Measurements from ENCODE around the gene GHRHR. TPM values are rescaled to one million over a fixed set of nuclear protein-coding genes. Genes with fewer than 3 reads are reported as not detected.

The GHRHR gene
- total and polyA plus RNA-seq, 2 of the 4 experiments (the other 2 are of a cell fraction), result not detected

GRCh38 chr7:30936650-30937245, 27.0 kb upstream of the GHRHR start:
- no peak overlapping the region for H2BK120ac ChIP-seq (ENCODE audit: low read depth, low read length)
- H3K14ac ChIP-seq (replicated peaks; ENCODE audit: low read depth, low read length), result no peak overlapping the region
- no peak overlapping the region for H4K5ac ChIP-seq (ENCODE audit: low read depth, low read length)
- H3K4me1 ChIP-seq (ENCODE audit: control insufficient read depth, insufficient read depth, low read length), result no peaks in the 10 kb centered on the region
- ChIA-PET POLR2A (ENCODE audit: unreplicated experiment) (no interaction called here), CTCF (no interaction called here)
- TF ChIP-seq BHLHE40 (IDR thresholded peaks at IDR 0.05; ENCODE audit: low read depth, low read length) (no peak), RFX5 (IDR thresholded peaks at IDR 0.05; ENCODE audit: low read depth, low read length) (no peak), ELK1 (IDR thresholded peaks at IDR 0.05; ENCODE audit: borderline replicate concordance, low read depth, low read length) (no peak), RAD21 (IDR thresholded peaks at IDR 0.05; ENCODE audit: low read length) (no peak), MXI1 (IDR thresholded peaks at IDR 0.05; ENCODE audit: borderline replicate concordance, low read depth, low read length) (no peak), USF2 (IDR thresholded peaks at IDR 0.05; ENCODE audit: low read depth, low read length) (no peak), MAZ (IDR thresholded peaks at IDR 0.05; ENCODE audit: borderline replicate concordance, low read depth, low read length) (no peak), SMC3 (IDR thresholded peaks at IDR 0.05; ENCODE audit: low read depth, low read length) (no peak), CHD1 (IDR thresholded peaks at IDR 0.05; ENCODE audit: low read depth, low read length) (no peak), NFE2L2 (IDR thresholded peaks at IDR 0.05; ENCODE audit: low read depth, low read length) (no peak), MAFK (IDR thresholded peaks at IDR 0.05; ENCODE audit: low read depth, low read length) (no peak), CEBPB (IDR thresholded peaks at IDR 0.05; ENCODE audit: low read depth, low read length) (no peak), CTCF (conservative IDR thresholded peaks at IDR 0.05; ENCODE audit: low read depth, low read length) (no peak)
- DNase-seq (no peak), ATAC-seq (ENCODE audit: low read depth) (no peak)
- no peak overlapping the region for H2AK5ac ChIP-seq (ENCODE audit: low read depth, low read length)
- no peak overlapping the region for H2BK20ac ChIP-seq (ENCODE audit: low read depth, low read length)
- H3K27ac ChIP-seq (ENCODE audit: insufficient read depth, low read length), result no peak overlapping the region
- H4K20me1 ChIP-seq (ENCODE audit: insufficient read depth, low read length), result no peaks in the 10 kb centered on the region
- H3K23ac ChIP-seq (ENCODE audit: low read depth, low read length), result no peak overlapping the region
- H3K9ac ChIP-seq (ENCODE audit: low read depth, low read length), result no peak overlapping the region
- no peak overlapping the region for H3K4me3 ChIP-seq (ENCODE audit: insufficient read depth, low read depth, low read length)
- peaks cover 27% of the 10 kb centered on the region for H3K27me3 ChIP-seq (ENCODE audit: control insufficient read depth, insufficient read depth, low read length)
- no peaks in the 10 kb centered on the region for H3K79me1 ChIP-seq (ENCODE audit: low read depth in 1 of 2, low read length in 2 of 2)
- no peak overlapping the region for H3K56ac ChIP-seq (ENCODE audit: extremely low read depth, insufficient read depth, low read length)
- H3K9me3 ChIP-seq (ENCODE audit: control insufficient read depth, insufficient read depth, low read length), result no peaks in the 10 kb centered on the region
- no peak overlapping the region for H2BK5ac ChIP-seq (ENCODE audit: low read depth, low read length, poor library complexity, severe bottlenecking)
- no peaks in the 10 kb centered on the region for H3K36me3 ChIP-seq (ENCODE audit: control insufficient read depth, insufficient read depth, low read length)
- in situ Hi-C loops (cut with MboI; ENCODE audit: low sequenced_read_pairs), result no loop called here
- intact Hi-C loops (cut with micrococcal nuclease), result no loop called here
- H2AK9ac ChIP-seq (replicated peaks; ENCODE audit: low read depth, low read length, poor library complexity), result no peak overlapping the region
- H2AFZ ChIP-seq (replicated peaks; ENCODE audit: low read length, poor library complexity), result no peak overlapping the region
- H3K4me2 ChIP-seq (ENCODE audit: low read depth, low read length), result no peak overlapping the region
- H3K4ac ChIP-seq (ENCODE audit: low read depth, low read length), result no peak overlapping the region
- no peak overlapping the region for H3K18ac ChIP-seq (ENCODE audit: low read depth, low read length)
- H3K9me1 ChIP-seq (ENCODE audit: insufficient read depth, low read length), result no peaks in the 10 kb centered on the region
- H4K8ac ChIP-seq (ENCODE audit: low read depth in 2 of 2, low read length in 2 of 2), result no peak overlapping the region
- dilution Hi-C loops (cut with HindIII; ENCODE audit: low sequenced_read_pairs, unreplicated experiment), result no loop called here
- no TSS peak for BruUV-seq (replicated peaks)
- no peak overlapping the region for H2BK15ac ChIP-seq (ENCODE audit: low read depth, low read length)
- H4K91ac ChIP-seq (ENCODE audit: insufficient read depth, low read depth, low read length), result no peak overlapping the region
